Astrocyte (in vitro differentiated cells and primary cell): ENCODE measurements around the gene CYBA. TPM values are rescaled to one million over a fixed set of nuclear protein-coding genes. Genes with fewer than 3 reads are reported as not detected.

Experiments
- DNase-seq: peaks from one replicate; pipeline ENCODE4 v3.0.0-alpha.2; 2010; ENCODE audit warnings: low read depth
- FAIRE-seq: peaks from 2 replicates; lab custom pipeline; 2011; peaks lifted over from hg19 to GRCh38; lab: Jason Lieb, UNC
- H2AFZ ChIP-seq: 2 replicates; pipeline ENCODE4 v1.6.0; 2012; ENCODE audit warnings: low read depth, low read length, inconsistent platforms
- H3K27ac ChIP-seq: 2 replicates; pipeline ENCODE4 v1.5.1; 2011; ENCODE audit warnings: low read depth, low read length, inconsistent platforms
- H3K27me3 ChIP-seq: 2 replicates; pipeline ENCODE4 v1.6.0; 2011; ENCODE audit warnings: low read length, inconsistent platforms; ENCODE audit not compliant: insufficient read depth
- H3K36me3 ChIP-seq: 2 replicates; pipeline ENCODE4 v1.5.1; 2011; ENCODE audit warnings: low read length, inconsistent platforms; ENCODE audit not compliant: insufficient read depth
- H3K4me1 ChIP-seq: 2 replicates; pipeline ENCODE4 v1.5.1; 2011; ENCODE audit warnings: low read length, inconsistent platforms; ENCODE audit not compliant: insufficient read depth
- H3K4me2 ChIP-seq: 2 replicates; pipeline ENCODE4 v1.6.0; 2012; ENCODE audit warnings: low read length, inconsistent platforms
- H3K4me3 ChIP-seq: 2 replicates; pipeline ENCODE4 v1.5.1; 2011; ENCODE audit warnings: low read depth, mild to moderate bottlenecking, low read length, inconsistent platforms; ENCODE audit not compliant: insufficient read depth
- H3K79me2 ChIP-seq: 2 replicates; pipeline ENCODE4 v1.6.0; 2012; ENCODE audit warnings: mild to moderate bottlenecking, low read length, inconsistent platforms; ENCODE audit not compliant: insufficient read depth
- H3K9ac ChIP-seq: 2 replicates; pipeline ENCODE4 v1.6.0; 2012; ENCODE audit warnings: mild to moderate bottlenecking, low read length, inconsistent platforms
- H3K9me3 ChIP-seq: 2 replicates; pipeline ENCODE4 v1.5.1; 2012; ENCODE audit warnings: low read depth, mild to moderate bottlenecking, low read length, inconsistent platforms; ENCODE audit not compliant: insufficient read depth
- H4K20me1 ChIP-seq: 2 replicates; pipeline ENCODE4 v1.6.0; 2012; ENCODE audit warnings: low read length, inconsistent platforms; ENCODE audit not compliant: insufficient read depth
- H3K27ac Mint-ChIP-seq: one replicate; pipeline ENCODE4 v1.8.0; 2021; ENCODE audit warnings: mild to moderate bottlenecking, mixed read lengths; ENCODE audit not compliant: unreplicated experiment
- H3K27me3 Mint-ChIP-seq: one replicate; pipeline ENCODE4 v1.8.0; 2021; ENCODE audit warnings: low read depth, mixed read lengths; ENCODE audit not compliant: unreplicated experiment
- H3K36me3 Mint-ChIP-seq: one replicate; pipeline ENCODE4 v1.8.0; 2021; ENCODE audit warnings: low read depth, mixed read lengths; ENCODE audit not compliant: unreplicated experiment
- H3K4me1 Mint-ChIP-seq: one replicate; pipeline ENCODE4 v1.8.0; 2021; ENCODE audit warnings: low read depth, mixed read lengths; ENCODE audit not compliant: unreplicated experiment
- H3K4me3 Mint-ChIP-seq: one replicate; pipeline ENCODE4 v1.8.0; 2021; ENCODE audit warnings: mild to moderate bottlenecking, moderate library complexity, mixed read lengths; ENCODE audit not compliant: unreplicated experiment
- H3K9me3 Mint-ChIP-seq: one replicate; pipeline ENCODE4 v1.8.0; 2021; ENCODE audit warnings: mild to moderate bottlenecking, mixed read lengths; ENCODE audit not compliant: unreplicated experiment
- CTCF ChIP-seq: IDR thresholded peaks from 2 replicates; pipeline ENCODE4 v1.5.1; 2011; ENCODE audit warnings: low read depth, mild to moderate bottlenecking, inconsistent platforms, low read length, moderate library complexity; ENCODE audit not compliant: insufficient read depth
- EZH2 ChIP-seq: IDR thresholded peaks from 2 replicates; pipeline ENCODE4 v1.6.1; 2012; ENCODE audit warnings: mild to moderate bottlenecking, low read length, inconsistent platforms; ENCODE audit not compliant: insufficient read depth
- total RNA-seq: library from RNA; stranded (reverse); gene quantifications from 2 replicates; pipeline ENCODE4 v1.2.1, GENCODE V29; 2021

CYBA gene
- total RNA-seq, 1 donor from 2014 or later, result 236 TPM

- Mint-ChIP-seq H3K4me3 (no peak overlapping the region), H3K4me1 (peaks cover 3% of the 10 kb centered on the region), H3K27me3 (no peaks in the 10 kb centered on the region), H3K9me3 (no peaks in the 10 kb centered on the region), H3K36me3 (peaks cover 6% of the 10 kb centered on the region), H3K27ac (peak overlapping the region; percentile 8)
- no peaks in the 10 kb centered on the region for H3K9me3 ChIP-seq
- no peak overlapping the region for H3K27ac ChIP-seq
- no peak for FAIRE-seq
- no peak for DNase-seq
- no peak overlapping the region for H3K9ac ChIP-seq
- H3K27me3 ChIP-seq, result no peaks in the 10 kb centered on the region
- peaks cover 5% of the 10 kb centered on the region for H4K20me1 ChIP-seq
- no peak overlapping the region for H2AFZ ChIP-seq
- TF ChIP-seq EZH2, result no peak
- no peak for TF ChIP-seq CTCF
- H3K4me1 ChIP-seq, result no peaks in the 10 kb centered on the region
- H3K4me3 ChIP-seq, result no peak overlapping the region
- peaks cover 12% of the 10 kb centered on the region for H3K79me2 ChIP-seq
- no peaks in the 10 kb centered on the region for H3K36me3 ChIP-seq
- no peak overlapping the region for H3K4me2 ChIP-seq
These were observed 16.6 kb upstream of the CYBA start for GRCh38 chr16:88667461-88667860.

- Histone ChIP-seq H3K36me3 (no peaks in the 10 kb centered on the region), H3K79me2 (peaks cover 28% of the 10 kb centered on the region), H3K9me3 (no peaks in the 10 kb centered on the region), H3K27me3 (no peaks in the 10 kb centered on the region), H3K4me1 (peaks cover 6% of the 10 kb centered on the region), H2AFZ (no peak overlapping the region), H4K20me1 (peaks cover 16% of the 10 kb centered on the region), H3K9ac (no peak overlapping the region), H3K4me2 (no peak overlapping the region), H3K27ac (no peak overlapping the region), H3K4me3 (no peak overlapping the region)
- Mint-ChIP-seq H3K4me1 (peaks cover 7% of the 10 kb centered on the region), H3K9me3 (no peaks in the 10 kb centered on the region), H3K27me3 (no peaks in the 10 kb centered on the region), H3K4me3 (peak overlapping the region; percentile 27), H3K36me3 (peaks cover 6% of the 10 kb centered on the region), H3K27ac (no peak overlapping the region)
- FAIRE-seq, result no peak
- DNase-seq, result no peak
- TF ChIP-seq EZH2 (no peak), CTCF (no peak)
These were observed 14.7 kb upstream of the CYBA start for GRCh38 chr16:88665570-88665969.

- TF ChIP-seq EZH2, result no peak
- no peak for TF ChIP-seq CTCF
- H3K4me1 ChIP-seq, result peaks cover 6% of the 10 kb centered on the region
- no peaks in the 10 kb centered on the region for H3K27me3 Mint-ChIP-seq
These were observed 14.3 kb upstream of the CYBA start for GRCh38 chr16:88665148-88665547.

More at GRCh38 chr16:88665148-88665547, 14.3 kb upstream of the CYBA start:
- no peak for FAIRE-seq
- Histone ChIP-seq H3K4me3 (no peak overlapping the region), H3K9ac (no peak overlapping the region), H3K4me2 (no peak overlapping the region), H3K79me2 (peaks cover 29% of the 10 kb centered on the region), H3K36me3 (no peaks in the 10 kb centered on the region), H4K20me1 (peaks cover 19% of the 10 kb centered on the region), H3K9me3 (no peaks in the 10 kb centered on the region), H3K27ac (no peak overlapping the region), H3K27me3 (no peaks in the 10 kb centered on the region), H2AFZ (no peak overlapping the region)
- Mint-ChIP-seq H3K27ac (no peak overlapping the region), H3K9me3 (no peaks in the 10 kb centered on the region), H3K4me1 (peaks cover 7% of the 10 kb centered on the region), H3K4me3 (peak overlapping the region; percentile 75), H3K36me3 (peaks cover 5% of the 10 kb centered on the region)
- no peak for DNase-seq
